ENCODE data around the gene IKBIP.
"Not testable (repeated sequence)": the region's sequence is repeated elsewhere in the genome, so short reads cannot be mapped to it uniquely, and the experiment has no call there.

Gene IKBIP

DNA sequence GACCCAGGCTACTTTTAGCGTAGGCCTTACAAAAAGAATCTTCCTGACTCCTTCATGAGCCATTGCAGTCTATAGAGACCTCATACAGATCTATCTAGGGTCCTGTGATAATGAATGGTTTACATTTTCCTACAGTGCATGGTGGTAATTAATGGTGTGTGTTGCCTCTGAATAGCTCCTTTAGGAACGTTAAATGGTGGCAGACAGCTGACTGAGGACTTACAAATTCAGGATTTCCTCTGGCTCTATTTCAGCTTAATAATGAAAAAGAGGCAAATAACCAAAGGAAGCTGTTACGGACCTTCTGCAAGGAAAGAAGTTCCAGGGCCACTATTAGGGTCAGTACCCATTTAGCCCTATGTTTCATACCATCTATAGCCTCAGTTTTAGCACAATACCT lies 5.1 kb downstream of the IKBIP start:
- FAIRE-seq: no peak
- DNase-seq (ENCODE audit: extremely low spot score, insufficient read length, low read depth): no peak

DNA sequence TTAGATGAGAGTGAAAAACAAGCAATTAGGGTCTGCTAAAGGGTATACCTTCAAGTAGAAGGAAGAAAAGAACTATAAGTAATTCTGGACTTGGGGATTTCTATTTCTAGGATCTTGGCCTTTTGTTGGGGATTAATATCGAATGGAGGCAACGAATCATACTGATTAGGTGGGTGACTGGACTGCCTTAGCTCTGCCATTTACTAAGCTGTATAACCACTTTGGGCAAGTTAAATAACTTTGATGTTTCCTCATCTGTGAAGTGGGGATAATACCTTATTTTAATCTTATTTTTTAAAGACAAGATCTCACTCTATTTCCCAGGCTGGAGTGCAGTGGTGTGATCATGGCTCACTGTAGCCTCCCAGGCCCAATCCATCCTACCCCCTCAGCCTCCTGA lies 6.6 kb downstream of the IKBIP start:
- no peak for FAIRE-seq

GRCh38 chr12:98637068-98637467 lies 7.5 kb downstream of the IKBIP start:
- FAIRE-seq (no peak), DNase-seq (ENCODE audit: extremely low spot score, insufficient read length, low read depth) (no peak)

More for the DNA sequence above, 6.6 kb downstream of the IKBIP start:
- no peak for DNase-seq (ENCODE audit: extremely low spot score, insufficient read length, low read depth)

- no peak for DNase-seq (ENCODE audit: extremely low spot score, insufficient read length, low read depth)
- FAIRE-seq: peak; percentile 71
Measured at GRCh38 chr12:98635657-98636323, 8.8 kb downstream of the IKBIP start.

GRCh38 chr12:98618952-98619351 lies 25.6 kb downstream of the IKBIP start:
- FAIRE-seq: no peak

GRCh38 chr12:98612696-98613334 lies 31.8 kb downstream of the IKBIP start:
- DNase-seq (ENCODE audit: extremely low spot score, insufficient read length, low read depth) (no peak), FAIRE-seq (peak; percentile 87)

More at GRCh38 chr12:98618952-98619351, 25.6 kb downstream of the IKBIP start:
- no peak for DNase-seq (ENCODE audit: extremely low spot score, insufficient read length, low read depth)

DNA sequence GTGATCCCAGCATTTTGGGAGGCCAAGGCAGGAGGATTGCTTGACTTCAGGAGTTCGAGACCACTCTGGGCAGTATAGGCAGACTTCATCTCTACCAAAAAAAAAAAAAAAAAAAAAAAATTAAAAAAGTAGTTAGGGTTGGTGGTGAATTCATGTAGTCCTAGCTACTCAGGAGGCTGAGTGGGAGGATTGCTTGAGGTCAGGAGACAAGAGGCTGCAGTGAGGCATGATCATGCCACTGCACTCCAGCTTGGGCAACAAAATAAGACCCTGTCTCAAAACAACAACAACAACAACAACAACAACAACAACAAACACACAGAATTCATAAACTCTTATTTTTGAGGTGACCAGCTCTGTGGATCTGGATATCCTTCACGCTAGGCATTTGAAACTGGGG lies 34.0 kb downstream of the IKBIP start:
- no peak for FAIRE-seq

GRCh38 chr12:98606359-98606988 lies 38.1 kb downstream of the IKBIP start:
- DNase-seq (ENCODE audit: extremely low spot score, insufficient read length, low read depth) (no peak), FAIRE-seq (no peak)

More for the DNA sequence above, 34.0 kb downstream of the IKBIP start:
- no peak for DNase-seq (ENCODE audit: extremely low spot score, insufficient read length, low read depth)

DNA sequence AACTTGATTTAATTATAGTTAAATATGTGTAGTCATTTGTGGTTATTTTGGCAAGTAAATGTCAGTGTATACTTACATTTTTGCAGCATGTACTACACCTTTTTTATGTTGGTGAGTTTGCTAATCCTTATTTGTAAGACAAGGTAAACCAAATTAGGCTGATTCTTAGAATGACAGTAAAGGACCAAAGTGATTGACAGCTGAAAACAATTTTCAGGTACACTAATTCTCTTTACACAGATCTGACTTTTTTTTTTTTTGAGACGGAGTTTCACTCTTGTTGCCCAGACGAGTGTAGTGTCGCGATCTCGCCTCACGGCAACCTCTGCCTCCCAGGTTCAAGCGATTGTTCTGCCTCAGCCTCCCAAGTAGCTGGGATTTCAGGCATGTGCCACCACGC lies 42.7 kb downstream of the IKBIP start:
- FAIRE-seq: no peak
- no peak for DNase-seq (ENCODE audit: extremely low spot score, insufficient read length, low read depth)

DNA sequence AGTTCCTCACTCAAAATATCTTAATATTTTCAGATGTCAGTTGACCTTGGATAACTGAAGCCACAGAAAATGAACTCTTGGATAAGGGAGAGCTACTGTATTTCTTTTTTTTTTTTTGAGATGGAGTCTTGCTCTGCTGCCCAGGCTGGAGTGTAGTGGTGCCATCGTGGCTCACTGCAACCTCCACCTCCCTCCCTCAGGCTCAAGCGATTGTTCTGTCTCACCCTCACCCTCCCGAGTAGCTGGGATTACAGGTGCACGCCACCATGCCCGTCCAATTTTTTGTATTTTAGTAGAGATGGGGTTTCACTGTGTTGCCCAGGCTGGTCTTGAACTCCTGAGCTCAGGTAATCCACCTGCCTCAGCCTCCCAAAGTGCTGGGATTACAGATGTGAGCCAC lies 47.3 kb downstream of the IKBIP start:
- DNase-seq (ENCODE audit: extremely low spot score, insufficient read length, low read depth); FAIRE-seq: not testable (repeated sequence)

GRCh38 chr12:98595243-98595988 lies 49.2 kb downstream of the IKBIP start:
- no peak for FAIRE-seq
- no peak for DNase-seq (ENCODE audit: extremely low spot score, insufficient read length, low read depth)

- DNase-seq (ENCODE audit: extremely low spot score, insufficient read length, low read depth) (no peak), FAIRE-seq (no peak)
Measured at GRCh38 chr12:98594050-98594835, 50.3 kb downstream of the IKBIP start.

- peak; percentile 98 for FAIRE-seq
- DNase-seq (ENCODE audit: extremely low spot score, insufficient read length, low read depth): peak; percentile 94
Measured at GRCh38 chr12:98593351-98594049, 51.1 kb downstream of the IKBIP start, which contains the start of gene SLC25A3. Gene SLC25A3 (plus strand): TSS chr12:98593686. CDS start chr12:98593979, 293 bp downstream.

DNA sequence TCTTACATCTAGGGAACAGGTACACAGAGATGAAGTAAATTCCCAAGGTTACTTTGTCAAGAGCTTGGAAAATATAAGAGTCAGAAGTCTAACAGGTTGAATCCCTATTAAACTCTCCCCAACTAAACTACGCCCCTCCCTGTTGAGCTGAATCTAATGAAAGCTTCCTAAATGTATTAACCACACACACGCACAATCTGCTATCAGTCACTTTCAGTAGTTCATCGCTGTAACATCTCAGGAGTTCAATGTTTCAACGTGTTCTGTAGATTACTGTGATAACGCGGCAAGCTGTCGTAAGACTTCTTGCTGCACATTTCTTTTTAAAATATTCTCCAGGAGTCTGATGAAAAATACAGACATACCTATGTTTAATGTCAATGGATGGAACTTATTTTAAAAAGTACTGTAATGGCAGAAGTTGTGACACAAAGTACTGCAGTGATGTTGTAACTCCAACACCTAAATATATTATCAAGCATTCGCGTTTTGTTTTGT lies 51.7 kb downstream of the IKBIP start:
- DNase-seq (ENCODE audit: extremely low spot score, insufficient read length, low read depth) (no peak), FAIRE-seq (no peak)

- FAIRE-seq: no peak
Measured at GRCh38 chr12:98591209-98591608, 53.4 kb downstream of the IKBIP start.

DNA sequence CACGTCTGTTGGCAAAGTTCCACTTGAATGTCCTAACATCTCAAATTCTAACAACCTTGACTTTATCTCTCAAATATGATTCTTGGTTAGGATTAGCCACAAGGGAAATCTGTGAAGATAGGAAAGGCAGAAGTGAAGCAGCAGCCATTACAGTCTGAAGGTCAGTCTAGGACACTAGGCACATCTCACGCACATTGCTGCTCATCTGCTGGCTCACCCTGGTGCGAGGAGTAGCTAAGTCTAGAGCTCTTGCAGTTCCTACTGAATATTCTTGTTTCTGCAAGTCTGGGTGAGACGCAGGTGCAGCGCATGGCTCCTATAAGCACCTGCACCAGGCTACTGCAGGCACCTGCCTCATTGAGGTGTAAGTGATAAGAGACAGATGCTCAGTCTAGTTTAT lies 57.5 kb downstream of the IKBIP start:
- no peak for DNase-seq (ENCODE audit: extremely low spot score, insufficient read length, low read depth)

More at GRCh38 chr12:98591209-98591608, 53.4 kb downstream of the IKBIP start:
- DNase-seq (ENCODE audit: extremely low spot score, insufficient read length, low read depth): no peak

GRCh38 chr12:98582093-98582492 lies 62.5 kb downstream of the IKBIP start:
- FAIRE-seq (no peak), DNase-seq (ENCODE audit: extremely low spot score, insufficient read length, low read depth) (no peak)

More for the DNA sequence above, 57.5 kb downstream of the IKBIP start:
- no peak for FAIRE-seq

DNA sequence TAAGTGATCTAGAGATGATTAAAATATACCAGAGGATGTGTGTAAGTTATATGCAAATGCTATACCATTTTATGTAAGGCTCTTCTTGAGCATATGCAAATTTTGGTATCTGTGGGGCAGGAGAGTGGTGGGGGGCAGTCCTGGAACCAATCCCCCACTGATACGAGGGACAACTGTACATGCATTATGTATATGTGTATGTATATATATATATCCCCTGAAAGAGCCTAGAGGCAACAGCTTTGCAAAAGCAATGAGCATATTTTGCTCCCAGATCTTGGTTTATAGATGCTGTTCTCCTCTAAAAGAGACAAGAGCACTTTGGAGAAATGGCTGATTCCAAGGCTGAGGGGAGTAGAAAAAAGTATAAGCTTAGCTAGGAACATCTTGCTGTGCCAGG lies 63.5 kb downstream of the IKBIP start:
- DNase-seq (ENCODE audit: extremely low spot score, insufficient read length, low read depth) (no peak), FAIRE-seq (no peak)

DNA sequence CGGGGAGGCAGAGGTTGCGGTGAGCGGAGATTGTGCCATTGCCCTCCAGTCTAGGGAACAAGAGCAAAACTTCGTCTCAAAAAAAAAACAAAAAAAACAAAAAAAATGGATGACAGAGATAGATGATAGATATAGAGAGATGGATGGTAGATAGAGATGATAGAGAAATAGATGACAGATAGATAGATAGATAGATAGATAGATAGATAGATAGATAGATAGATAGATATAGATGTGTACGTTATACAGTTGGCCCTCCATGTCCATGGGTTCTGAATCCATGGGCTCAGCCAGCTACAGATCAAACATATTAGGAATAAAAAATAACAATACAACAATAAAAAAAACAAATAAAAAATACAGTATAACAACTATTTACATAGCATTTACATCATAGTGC lies 63.9 kb downstream of the IKBIP start:
- FAIRE-seq (no peak), DNase-seq (ENCODE audit: extremely low spot score, insufficient read length, low read depth) (no peak)
